Peyer's patch (tissue), 4 donors: Measurements from ENCODE around the gene FAM193A.

ENCODE experiments used
- CTCF ChIP-seq, 6 experiments: fragments of 450-650 bp in 4 of 6; fragments of 200-600 bp in 2 of 6; sonication (generic) in 1 of 6; IDR thresholded peaks; one replicate each; pipeline ENCODE4 v1.5.1; 2017 to 2019; ENCODE audit warnings: antibody characterized with exemption in 6 of 6, mild to moderate bottlenecking in 3 of 6, moderate library complexity in 1 of 6
- POLR2A ChIP-seq, 2 donors: fragments of 450-650 bp; IDR thresholded peaks; one replicate each; pipeline ENCODE4 v1.5.1; 2017; ENCODE audit warnings: antibody characterized with exemption in 2 of 2, mild to moderate bottlenecking in 2 of 2, moderate library complexity in 2 of 2

GRCh38 chr4:2686379-2687265, 150.2 kb downstream of the FAM193A start:
- no peak for TF ChIP-seq CTCF (IDR thresholded peaks at IDR 0.05)
- no peak for TF ChIP-seq POLR2A (IDR thresholded peaks at IDR 0.05)
